ENCODE data around the gene JOSD2.
"Not testable (repeated sequence)": the region's sequence is repeated elsewhere in the genome, so short reads cannot be mapped to it uniquely, and the experiment has no call there.

JOSD2 gene

DNA sequence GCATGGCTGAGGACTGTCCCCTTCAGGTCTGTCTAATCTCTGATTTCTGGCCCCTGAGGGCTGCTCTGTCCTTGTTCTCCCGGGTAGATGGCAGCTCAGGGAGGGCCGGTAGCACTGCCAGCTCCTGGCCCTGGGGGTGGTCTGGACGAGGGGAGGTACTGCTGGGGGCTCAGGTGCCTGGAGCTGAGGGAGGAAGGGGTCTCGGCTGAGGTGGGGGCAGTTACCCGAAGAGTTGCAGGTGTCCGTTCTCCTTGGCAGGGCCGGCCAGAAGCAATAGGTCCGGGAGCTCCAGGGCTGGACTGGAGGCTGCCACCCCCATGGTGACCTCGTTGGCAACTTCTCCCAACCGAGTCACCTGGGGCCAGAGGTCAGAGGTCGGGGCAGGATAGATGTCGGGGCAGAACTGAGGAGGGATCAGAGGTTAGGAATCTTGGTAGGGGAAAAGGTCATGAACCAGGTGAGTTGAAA is 35.9 kb downstream of the JOSD2 start:
- DNase-seq, result no peak

DNA sequence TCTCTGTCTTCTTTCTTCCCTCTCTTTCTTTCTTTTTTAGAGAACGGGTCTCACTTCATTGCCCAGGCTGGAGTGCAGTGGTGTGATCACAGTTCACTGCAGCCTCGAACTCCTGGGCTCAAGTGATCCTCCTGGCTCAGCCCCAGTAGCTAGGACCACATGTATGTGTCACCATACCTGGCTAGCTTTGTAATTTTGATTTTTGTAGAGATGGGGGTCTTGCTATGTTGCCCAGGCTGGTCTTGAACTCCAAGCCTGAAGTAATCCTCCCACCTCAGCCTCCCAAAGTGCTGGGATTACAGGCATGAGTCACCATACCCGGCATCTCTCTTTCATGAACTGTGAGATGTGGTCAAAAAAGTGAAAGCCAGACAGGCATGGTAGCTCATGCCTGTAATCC is 37.7 kb downstream of the JOSD2 start:
- not testable (repeated sequence) for DNase-seq

DNA sequence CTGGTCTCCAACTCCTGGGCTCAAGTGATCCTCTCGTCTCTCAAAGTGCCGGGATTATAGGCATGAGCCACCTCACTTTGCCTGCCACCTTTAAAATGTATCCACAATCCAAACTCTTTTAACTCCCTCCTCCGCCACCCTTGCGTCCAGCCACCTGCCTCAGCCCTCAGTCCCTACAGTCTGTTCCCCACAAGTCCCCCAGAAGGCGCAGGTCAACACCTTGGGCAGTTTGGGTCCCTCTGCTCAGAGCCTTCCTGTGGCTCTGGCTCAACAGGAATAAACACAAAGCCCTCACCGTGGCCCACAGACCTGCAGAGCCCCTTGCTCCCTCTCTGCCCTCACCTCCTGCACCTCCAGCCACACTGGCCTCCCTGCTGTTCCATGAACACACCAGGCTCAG is 42.2 kb downstream of the JOSD2 start:
- DNase-seq, result no peak

DNA sequence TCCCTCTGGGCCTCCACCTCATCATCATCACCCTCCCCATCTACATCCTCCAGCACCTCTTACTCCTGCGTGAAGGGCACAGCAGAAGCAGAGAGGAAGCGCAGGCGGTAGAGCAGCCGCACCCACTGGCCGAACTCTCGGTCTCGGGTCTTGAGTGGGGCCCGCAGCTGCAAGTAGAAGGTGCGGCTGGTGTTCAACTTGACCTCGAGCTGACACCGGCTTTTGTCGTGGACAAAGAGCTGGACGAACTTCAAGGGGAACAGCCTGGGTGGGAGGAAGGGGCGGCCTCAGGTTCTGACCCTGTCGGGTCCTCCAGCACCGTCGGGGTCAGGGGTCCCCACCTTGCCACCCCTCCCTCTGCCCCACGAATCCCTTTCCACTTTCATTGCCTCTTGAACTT is 43.4 kb downstream of the JOSD2 start:
- no peak for DNase-seq

DNA sequence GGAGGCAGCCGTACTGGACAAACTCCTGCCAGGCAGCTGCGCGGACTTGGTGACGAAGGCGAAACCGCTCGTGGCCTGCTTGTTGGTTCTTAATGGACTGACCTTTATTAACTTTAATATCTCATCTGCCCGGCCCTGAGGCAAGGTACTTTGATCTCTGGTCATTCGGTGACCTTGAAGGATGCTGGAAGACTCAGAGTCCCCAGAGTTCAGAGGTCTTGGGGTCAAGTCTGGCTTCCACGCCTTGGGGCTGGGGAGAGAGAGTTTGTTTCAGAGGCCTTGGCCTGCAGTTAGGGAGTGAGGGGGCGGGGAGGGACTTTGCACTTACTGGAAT is 44.3 kb downstream of the JOSD2 start:
- no peak for DNase-seq

DNA sequence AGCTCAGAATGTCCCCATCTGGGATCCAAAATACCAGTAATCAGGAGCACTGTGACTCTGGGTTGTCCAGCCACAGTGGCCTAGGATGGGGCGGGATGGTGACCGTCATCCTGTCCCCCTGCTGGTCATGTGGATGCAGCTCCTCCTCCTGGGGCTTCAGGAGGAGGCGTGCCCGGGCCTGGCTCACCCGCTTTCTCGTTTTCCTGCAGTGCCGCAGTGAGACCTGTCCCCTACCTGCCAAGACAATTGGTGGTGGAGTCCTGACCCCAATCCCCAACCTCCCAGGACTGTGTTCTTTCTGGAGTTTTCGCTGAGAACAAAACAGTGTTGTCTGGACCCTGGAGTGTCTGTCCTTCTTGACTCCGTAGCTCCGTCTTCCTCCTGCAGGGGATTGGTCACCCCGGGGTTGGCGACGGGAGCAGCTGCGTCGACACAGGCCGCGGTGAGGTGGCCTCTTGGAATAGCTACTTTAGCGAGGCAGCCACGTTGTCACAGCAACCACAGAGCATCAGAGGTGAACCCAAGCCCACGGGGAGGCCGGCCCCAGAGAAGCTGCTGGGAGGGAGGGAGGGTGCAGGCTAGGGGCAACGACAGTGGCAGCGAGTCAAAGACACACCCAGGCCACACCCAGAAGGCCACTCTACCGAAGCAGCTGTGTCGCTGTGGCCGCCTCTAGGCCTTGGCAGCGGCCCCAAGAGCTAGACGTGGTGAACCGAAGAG is 44.8 kb downstream of the JOSD2 start:
- no peak for DNase-seq

DNA sequence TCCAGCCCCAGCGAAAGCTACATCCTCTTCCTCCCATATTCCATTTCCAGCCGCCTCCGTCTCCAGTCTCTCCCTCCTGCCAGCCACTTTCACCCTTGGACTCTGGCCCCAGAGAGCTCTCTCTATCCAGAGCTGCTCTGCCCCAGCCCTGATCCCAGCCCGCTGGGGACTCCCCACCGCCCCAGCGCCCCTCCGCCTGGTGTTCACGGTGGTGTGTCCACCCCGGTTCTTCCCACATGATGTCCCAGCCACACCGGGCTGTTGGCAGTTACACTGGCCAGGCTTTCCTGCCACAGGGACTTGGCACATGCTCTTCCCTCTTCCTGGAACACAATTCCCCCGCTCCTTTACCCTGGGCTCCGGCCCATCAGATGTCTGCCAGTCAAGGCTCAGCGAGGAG is 46.0 kb downstream of the JOSD2 start:
- DNase-seq, result no peak

DNA sequence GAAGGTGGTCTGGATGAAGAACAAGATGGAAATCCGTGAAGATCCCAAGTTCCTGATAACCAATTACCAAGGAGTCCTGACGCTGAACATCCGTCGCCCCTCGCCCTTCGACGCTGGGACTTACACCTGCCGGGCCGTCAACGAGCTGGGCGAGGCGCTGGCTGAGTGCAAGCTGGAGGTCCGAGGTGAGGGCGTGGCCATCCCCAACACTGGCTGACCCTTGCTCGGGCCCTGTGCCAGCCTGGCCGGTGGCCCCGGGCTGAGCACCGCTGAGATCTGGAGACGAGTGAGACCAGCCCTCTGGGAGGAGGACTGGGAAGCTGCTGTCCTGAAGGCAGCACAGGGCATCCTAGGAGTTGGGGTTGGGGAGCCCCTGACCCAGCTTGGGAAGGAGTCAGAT is 46.6 kb downstream of the JOSD2 start:
- DNase-seq, result no peak

DNA sequence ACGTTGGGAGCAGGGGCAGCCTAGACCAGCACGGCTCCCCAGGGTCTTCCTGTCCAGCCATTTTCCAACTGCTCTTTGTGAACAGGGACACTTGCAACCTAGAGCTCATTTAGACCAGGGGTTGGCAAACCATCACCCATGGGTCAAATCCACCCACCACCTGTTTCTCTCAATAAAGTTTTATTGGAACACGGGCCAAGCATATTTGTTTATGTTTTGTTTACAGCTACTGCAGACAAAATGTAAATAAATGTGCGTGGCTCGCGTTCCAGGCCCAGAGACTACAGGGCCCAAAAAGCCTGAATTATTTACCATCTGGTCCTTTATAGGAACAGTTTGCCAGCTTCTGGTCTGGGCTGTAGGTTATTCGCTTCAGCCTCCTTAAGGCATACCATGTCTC is 48.0 kb downstream of the JOSD2 start:
- DNase-seq, result no peak

DNA sequence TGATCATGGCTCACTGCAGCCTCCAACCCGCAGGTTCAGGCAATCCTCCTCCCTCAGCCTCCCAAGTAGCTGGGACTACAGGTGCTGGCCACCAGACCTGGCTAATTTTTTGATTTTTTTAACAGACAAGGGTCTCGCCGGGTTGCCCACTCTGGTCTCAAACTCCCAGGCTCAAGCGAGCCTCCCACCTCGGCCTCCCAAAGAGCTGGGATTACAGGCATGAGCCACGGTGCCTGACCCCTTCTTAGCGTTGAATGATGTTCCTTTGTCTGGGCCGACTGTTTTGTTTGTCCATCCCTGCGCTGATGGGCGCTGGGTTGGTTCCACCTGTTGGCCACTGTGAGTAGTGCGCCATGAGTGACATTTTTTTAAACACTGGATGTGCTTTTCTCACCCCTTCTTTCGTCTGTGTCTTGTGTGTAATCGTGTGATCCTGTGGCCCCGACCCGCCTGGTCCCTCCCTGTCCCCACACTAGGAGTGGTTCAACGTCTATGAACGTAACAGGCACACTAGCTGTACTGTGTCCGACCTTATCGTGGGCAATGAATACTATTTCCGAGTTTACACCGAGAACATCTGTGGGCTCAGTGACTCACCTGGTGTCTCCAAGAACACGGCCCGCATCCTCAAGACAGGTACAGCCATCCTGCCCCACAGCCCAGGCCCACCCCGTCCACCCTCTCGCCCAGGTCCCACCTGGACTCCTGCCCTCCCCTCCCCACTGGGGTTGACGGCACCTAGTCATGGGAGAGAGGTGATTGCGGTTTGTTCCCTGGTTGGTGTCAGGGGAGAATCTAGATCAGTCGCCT is 49.7 kb downstream of the JOSD2 start:
- DNase-seq, result peak; percentile 37

DNA sequence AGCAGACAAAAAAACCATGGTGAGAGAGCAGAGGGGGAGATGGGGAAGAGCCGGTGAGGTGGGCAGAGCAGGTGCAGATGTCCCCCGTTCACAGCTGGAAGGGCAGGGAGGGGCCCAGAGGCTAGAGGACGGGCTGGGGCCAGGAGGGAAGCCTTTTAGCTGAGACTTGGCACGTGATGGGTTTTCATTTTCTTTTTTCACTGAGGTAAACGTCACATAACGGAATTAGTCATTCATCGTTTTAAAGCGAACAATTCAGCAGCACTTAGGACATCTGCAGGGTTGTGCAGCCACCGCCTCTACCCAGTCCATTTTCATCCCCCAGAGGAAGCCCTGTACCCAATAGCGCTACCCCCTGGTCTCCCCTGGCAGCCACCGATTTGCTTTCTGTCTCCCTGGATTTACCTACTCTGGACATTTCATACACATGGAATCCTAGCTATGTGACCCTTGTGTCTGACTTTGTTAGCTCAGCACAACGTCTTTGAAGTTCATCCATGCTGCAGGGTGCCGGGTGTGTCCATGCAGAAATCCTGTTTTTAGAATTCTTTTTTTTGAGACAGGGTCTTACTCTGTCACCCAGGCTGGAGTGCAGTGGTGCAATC is 50.7 kb downstream of the JOSD2 start:
- DNase-seq, result no peak

DNA sequence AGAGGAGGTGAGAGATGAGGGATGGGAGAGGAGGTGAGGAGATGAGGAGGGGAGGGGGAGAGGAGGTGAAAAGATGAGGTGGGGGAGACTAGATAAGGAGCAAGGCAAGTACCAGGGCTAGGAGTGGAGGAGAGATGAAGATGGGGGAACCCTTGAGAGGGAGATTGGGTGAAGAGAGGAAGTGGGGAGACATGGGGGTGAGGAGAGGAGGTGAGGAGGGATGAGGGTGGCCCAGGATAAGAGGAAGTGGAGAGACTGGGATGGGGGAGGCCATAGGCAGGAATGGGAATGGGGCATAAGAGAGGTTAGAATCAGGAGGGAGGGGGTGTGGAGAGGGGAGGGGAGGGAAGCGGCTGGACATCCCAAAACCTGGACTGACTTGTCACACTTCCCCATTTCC is 51.4 kb downstream of the JOSD2 start:
- no peak for DNase-seq

DNA sequence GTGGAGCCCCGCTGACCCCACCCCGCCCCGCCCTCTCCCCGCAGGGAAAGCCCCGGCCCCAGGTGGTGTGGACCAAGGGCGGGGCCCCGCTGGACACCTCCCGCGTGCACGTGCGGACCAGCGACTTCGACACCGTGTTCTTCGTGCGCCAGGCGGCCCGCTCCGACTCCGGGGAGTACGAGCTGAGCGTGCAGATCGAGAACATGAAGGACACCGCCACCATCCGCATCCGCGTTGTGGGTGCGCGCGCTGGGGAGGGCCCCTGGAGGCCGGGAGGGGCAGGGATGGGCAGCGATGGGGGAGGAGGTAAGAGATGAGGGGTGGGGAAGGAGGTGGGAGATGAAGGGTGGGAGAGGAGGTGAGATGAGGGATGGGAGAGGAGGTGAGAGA is 51.9 kb downstream of the JOSD2 start:
- no peak for DNase-seq

DNA sequence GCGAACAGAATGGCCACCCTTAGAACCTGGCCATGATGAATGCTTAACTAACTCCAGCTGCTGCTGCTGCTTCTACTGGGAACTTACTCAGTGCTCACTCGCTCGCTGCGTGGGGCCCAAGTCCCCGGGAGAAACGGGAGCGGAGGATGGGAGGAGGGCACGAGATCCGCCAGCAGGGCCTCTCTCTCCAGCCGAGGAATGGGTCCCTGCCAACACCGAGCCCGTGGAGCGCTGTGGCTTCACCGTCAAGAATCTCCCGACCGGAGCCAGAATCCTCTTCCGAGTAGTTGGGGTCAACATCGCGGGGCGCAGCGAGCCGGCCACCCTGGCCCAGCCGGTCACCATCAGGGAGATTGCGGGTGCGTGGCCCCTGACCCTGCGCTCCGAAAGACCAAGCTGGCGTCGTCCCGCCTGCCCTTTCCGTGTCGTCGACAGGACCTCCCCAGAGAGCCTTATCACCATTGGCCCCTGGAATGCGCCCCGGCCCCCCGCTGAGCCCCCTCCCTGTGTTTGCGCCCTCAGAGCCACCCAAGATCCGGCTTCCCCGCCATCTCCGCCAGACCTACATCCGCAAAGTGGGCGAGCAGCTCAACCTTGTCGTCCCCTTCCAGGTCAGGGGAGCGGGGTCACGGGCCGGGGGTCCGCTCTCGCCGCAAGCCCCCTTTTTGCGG is 52.5 kb downstream of the JOSD2 start:
- no peak for DNase-seq

DNA sequence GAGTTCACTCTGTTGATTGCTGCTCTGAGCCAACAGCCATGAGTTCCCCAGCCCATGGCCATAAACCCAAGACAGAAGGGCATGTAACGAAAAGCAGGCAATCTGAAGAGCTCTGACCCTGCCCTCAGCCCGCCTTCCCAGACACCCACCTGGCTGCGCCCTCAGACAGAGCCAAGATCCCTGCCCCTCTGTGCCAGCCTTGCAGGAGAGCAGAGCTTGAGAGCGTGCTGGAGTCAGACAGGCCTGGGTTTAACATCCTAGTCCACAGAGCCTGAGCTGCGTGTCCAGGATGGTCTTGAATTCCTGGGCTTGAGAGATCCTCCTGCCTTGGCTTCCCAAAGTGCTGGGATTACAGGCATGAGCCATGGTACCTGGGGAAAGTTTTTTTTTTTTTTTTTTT is 53.7 kb downstream of the JOSD2 start:
- DNase-seq, result no peak

Data from midbrain (tissue), 1 donor.